HUDEP-2 (cell line): ENCODE data around the gene UNC5B.
A peak's percentile ranks its signal among the peaks of the same experiment; 100 is the strongest.

Experiments used
- DNase-seq, 76 experiments: peaks; one replicate each; lab custom pipeline; 2025; ENCODE audit not compliant: unreplicated experiment in 76 of 76; lab: John Stamatoyannopoulos, UW

The UNC5B gene

GRCh38 chr10:71237843-71238623, 25.7 kb downstream of the UNC5B start:
- DNase-seq = no peak

DNA sequence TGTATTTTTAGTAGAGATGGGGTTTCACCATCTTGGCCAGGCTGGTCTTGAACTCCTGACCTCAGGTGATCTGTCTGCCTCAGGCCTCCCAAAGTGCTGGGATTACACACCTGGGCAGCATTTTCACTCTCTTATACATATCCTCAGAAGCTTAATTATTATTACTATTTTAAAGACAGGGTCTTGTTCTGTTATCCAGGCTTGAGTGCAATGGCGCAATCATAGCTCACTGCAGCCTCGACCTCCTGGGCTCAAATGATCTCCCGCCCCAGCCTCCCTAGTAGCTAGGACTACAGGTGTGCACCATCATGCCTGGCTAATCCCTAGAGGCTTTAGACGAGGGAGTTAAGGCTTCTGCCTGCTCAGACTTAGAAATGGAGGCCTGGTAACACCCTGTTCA, 26.3 kb downstream of the UNC5B start:
- no peak for DNase-seq

DNA sequence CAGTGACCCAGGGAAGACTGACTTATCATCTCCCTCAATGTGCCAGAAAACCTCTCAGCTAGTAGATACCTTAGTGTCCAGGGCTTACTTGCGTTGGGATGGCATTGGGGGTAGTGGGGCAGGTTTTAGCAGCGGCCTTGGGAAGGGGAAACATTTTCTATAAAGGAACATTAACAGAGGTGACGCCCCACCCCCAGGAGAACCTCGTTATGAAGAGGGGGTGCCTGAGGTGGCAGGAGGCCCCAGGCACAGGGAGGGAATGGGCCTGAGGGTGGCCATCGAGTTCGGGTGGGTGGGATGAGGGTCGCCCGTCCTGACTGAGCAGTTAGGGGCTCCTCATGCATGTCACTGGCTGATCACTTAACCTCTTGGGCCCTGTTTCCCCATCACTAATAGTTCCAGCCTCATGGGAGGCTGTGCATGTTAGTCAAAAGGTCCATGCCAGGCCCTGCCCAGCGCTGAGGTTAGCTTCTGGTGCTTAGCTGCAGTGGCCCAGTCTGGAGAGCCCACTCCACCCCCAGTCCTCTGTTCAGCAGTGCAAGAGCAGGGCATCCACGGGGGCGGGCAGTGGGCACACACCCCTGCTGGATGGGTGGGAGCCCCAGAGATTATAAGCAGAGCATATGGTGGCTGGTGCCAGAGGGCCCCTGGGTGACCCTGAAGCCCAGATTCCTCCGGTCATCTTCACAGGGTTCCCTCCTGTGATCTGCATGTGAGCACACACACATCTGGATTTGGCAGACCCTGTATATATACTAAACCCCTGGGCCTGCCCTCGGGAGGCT, 27.0 kb downstream of the UNC5B start:
- DNase-seq = no peak

- no peak for DNase-seq
These were observed 27.8 kb downstream of the UNC5B start for GRCh38 chr10:71239946-71240795.

GRCh38 chr10:71241114-71241829, 28.9 kb downstream of the UNC5B start:
- DNase-seq = peak in 1 of 76 experiments; percentile 0

GRCh38 chr10:71241830-71242621, 29.7 kb downstream of the UNC5B start:
- DNase-seq = no peak

GRCh38 chr10:71242622-71243009, 30.2 kb downstream of the UNC5B start:
- DNase-seq = no peak

GRCh38 chr10:71243756-71244395, 31.5 kb downstream of the UNC5B start:
- DNase-seq = no peak

GRCh38 chr10:71244431-71245419, 32.4 kb downstream of the UNC5B start:
- DNase-seq = no peak

GRCh38 chr10:71245420-71246325, 33.3 kb downstream of the UNC5B start:
- no peak for DNase-seq

DNA sequence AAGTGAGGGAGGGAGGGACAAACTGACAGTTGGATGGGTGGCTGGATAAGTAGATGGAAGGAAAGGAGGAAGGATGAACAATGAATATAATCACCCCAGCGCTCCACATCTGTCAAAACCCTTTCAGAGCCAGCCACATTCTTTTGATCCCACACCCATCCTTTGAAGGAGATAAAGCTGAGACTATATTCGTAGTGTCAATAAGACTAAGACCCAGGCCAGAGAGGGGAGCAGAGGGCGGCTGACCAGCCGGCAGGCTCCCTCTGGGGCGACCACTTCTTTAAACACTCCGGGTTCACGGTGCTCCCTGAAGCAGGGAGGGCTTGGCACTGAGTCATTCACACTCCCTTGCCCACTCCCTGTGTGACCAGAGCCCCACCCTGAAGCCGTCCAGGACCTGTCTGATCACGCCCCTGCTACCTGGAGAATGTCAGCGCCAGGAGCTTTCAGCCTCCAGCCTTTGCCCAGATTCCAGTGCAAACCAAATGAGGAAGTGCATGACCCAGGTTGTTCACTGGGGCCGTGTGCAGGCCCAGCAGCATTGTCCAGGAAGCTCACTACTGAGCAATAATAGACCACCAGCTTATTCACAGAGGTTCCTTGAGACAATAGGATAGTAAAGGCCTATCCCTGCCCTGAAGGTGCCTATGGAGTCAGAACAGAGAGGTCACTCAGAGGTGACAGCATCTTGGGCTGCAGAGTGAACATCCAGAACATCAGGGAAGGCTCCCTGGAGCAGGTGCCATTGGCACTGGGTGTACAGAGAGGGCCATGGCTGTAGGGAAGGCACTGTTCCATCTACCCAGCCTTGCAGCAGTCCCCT, 34.4 kb downstream of the UNC5B start:
- no peak for DNase-seq

GRCh38 chr10:71247414-71247705, 35.0 kb downstream of the UNC5B start:
- no peak for DNase-seq

DNA sequence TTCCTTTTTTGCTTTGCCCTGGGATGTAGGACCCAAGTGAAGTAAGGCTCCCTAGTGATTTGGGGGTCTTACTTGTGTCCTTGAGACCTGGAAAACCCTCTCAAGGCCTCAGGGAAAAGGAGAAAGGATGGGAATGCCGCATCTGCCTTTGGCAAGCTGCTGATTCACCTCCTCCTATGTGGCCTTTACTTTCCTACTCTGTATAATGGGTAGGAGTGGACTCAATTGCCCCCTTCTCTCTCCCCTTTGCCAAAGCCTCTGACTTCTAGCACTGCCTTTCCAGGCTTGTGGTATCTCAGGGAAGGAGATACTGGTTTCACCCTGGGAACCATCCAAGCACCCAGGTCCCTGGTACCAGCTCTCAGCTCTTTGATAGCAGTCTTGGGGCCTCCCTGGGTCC, 35.4 kb downstream of the UNC5B start:
- DNase-seq = no peak

- no peak for DNase-seq
These were observed 35.8 kb downstream of the UNC5B start for GRCh38 chr10:71248210-71248609.

GRCh38 chr10:71249996-71250395, 37.6 kb downstream of the UNC5B start:
- DNase-seq = no peak

DNA sequence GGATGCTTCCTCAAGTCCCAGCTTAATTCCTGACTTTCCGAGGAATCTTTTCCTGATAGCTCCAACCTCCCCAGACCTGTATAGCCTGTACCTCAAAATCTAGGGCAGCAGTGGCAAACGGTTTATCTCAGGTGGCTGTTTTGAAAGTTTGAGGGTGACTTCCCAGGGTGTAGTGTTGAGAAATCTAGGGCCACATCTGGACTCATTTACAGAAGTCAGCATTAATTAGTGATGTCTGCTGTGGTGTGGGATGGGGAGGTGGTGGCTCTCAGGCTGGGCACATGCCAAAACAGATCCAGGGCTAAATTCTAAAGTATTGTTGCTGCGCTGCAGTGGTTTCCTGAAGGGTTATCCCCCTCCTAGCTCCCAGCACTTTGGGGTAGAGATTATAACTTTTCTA, 38.0 kb downstream of the UNC5B start:
- no peak for DNase-seq
